ENCODE data around the gene ZFAND2B. TPM values are rescaled to one million over a fixed set of nuclear protein-coding genes. Genes with fewer than 3 reads are reported as not detected.

ZFAND2B gene
- polyA plus RNA-seq, 1 donor from 2014 or later, result 7.7 TPM

Other genes with a start within 250 kb of the ZFAND2B start
- gene CDK5R2, start 247.1 kb upstream of the ZFAND2B start, polyA plus RNA-seq, result 1.2 and 1.6 TPM in 2 replicates
- gene FEV, start 221.6 kb upstream of the ZFAND2B start, polyA plus RNA-seq, result not detected in 2 replicates
- not detected in 2 replicates for gene CRYBA2, start 213.4 kb upstream of the ZFAND2B start, polyA plus RNA-seq
- gene CFAP65, start 165.3 kb upstream of the ZFAND2B start, polyA plus RNA-seq, result 2.5 TPM in 1 of 2 replicates, not detected in the other
- gene IHH, start 145.9 kb upstream of the ZFAND2B start, polyA plus RNA-seq, result not detected in 2 replicates
- gene NHEJ1, start 46.0 kb upstream of the ZFAND2B start, polyA plus RNA-seq, result 7.2 and 8.3 TPM in 2 replicates
- not detected in 2 replicates for gene SLC23A3, start 36.8 kb upstream of the ZFAND2B start, polyA plus RNA-seq
- 4.6 and 9.5 TPM in 2 replicates for gene CNPPD1, start 29.9 kb upstream of the ZFAND2B start, polyA plus RNA-seq
- gene RETREG2, start 28.5 kb upstream of the ZFAND2B start, polyA plus RNA-seq, result 43.3 and 81.2 TPM in 2 replicates
- gene ABCB6, start 12.2 kb downstream of the ZFAND2B start, polyA plus RNA-seq, result 23.5 and 25.0 TPM in 2 replicates
- gene ATG9A, start 22.9 kb downstream of the ZFAND2B start, polyA plus RNA-seq, result 24.5 and 24.6 TPM in 2 replicates
- 11.0 and 12.0 TPM in 2 replicates for gene ANKZF1, start 23.0 kb downstream of the ZFAND2B start, polyA plus RNA-seq
- 0.46 and 3.0 TPM in 2 replicates for gene GLB1L, start 38.7 kb downstream of the ZFAND2B start, polyA plus RNA-seq
- gene STK16, start 38.7 kb downstream of the ZFAND2B start, polyA plus RNA-seq, result 2.6 and 9.3 TPM in 2 replicates
- not detected in 2 replicates for gene TUBA4B, start 46.5 kb downstream of the ZFAND2B start, polyA plus RNA-seq
- 297 and 356 TPM in 2 replicates for gene TUBA4A, start 47.1 kb downstream of the ZFAND2B start, polyA plus RNA-seq
- gene DNAJB2, start 72.6 kb downstream of the ZFAND2B start, polyA plus RNA-seq, result 16.3 and 37.3 TPM in 2 replicates
- gene PTPRN, start 102.6 kb downstream of the ZFAND2B start, polyA plus RNA-seq, result 89.5 and 103 TPM in 2 replicates
- 6.5 TPM in 1 of 2 replicates, not detected in the other for gene RESP18, start 126.0 kb downstream of the ZFAND2B start, polyA plus RNA-seq
- gene DNPEP, start 181.1 kb downstream of the ZFAND2B start, polyA plus RNA-seq, result 14.2 and 14.7 TPM in 2 replicates
- not detected in 2 replicates for gene DES, start 211.6 kb downstream of the ZFAND2B start, polyA plus RNA-seq
- gene SPEG, start 228.1 kb downstream of the ZFAND2B start, polyA plus RNA-seq, result 1.5 and 3.0 TPM in 2 replicates